Measurements from ENCODE around the gene PXT1. TPM values are rescaled to one million over a fixed set of nuclear protein-coding genes. Genes with fewer than 3 reads are reported as not detected.

Gene PXT1
- polyA plus RNA-seq, 1 donor from 2014 or later, result 0.24 TPM

DNA sequence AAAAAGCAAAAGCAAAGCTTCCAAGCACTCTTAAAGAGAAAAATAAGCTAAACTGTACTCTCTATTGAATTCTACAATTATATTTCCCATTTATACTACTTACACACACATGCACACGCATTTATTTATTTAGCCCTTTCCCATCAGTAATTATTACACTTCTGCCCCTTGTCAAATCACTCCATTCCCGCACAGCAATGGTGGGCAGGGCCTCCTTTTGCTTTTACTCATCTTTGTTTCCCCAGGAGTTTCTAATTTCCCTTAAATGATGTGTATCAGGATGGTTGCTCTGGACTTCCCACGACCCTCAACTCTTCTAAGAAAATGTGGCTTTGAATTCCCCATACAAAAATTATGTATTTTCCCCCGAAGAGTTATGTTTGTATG is 19.9 kb downstream of the PXT1 start:
- no peaks in the 10 kb centered on the region for H3K9me2 ChIP-seq (ENCODE audit: insufficient read depth, low read length)
- H3K4me2 ChIP-seq (ENCODE audit: low read length), result peak overlapping the region; percentile 69
- H3K4me3 ChIP-seq (ENCODE audit: low read length), result peak overlapping the region; percentile 64
- H3K9ac ChIP-seq (ENCODE audit: low read length), result peak overlapping the region; percentile 44
- peak overlapping the region; percentile 67 for H2AFZ ChIP-seq (ENCODE audit: low read depth, low read length)
- H4K20me1 ChIP-seq (ENCODE audit: insufficient read depth), result no peaks in the 10 kb centered on the region
- H3K27ac ChIP-seq (ENCODE audit: low read length), result peak overlapping the region; percentile 45
- no peaks in the 10 kb centered on the region for H3K36me3 ChIP-seq (ENCODE audit: insufficient read depth, low read length)
- H3K79me2 ChIP-seq (replicated peaks; ENCODE audit: insufficient read depth, low read length), result no peaks in the 10 kb centered on the region
- TF ChIP-seq MXI1 (conservative IDR thresholded peaks at IDR 0.05; ENCODE audit: poor library complexity, severe bottlenecking) (no peak), POLR2AphosphoS5 (IDR thresholded peaks at IDR 0.05) (no peak), EP300 (conservative IDR thresholded peaks at IDR 0.05; ENCODE audit: poor library complexity, severe bottlenecking) (no peak), EZH2 (IDR thresholded peaks at IDR 0.05; ENCODE audit: borderline replicate concordance, insufficient read depth, low read length, poor library complexity, severe bottlenecking) (no peak), TAF1 (IDR thresholded peaks at IDR 0.05; ENCODE audit: low read depth) (no peak), SMC3 (conservative IDR thresholded peaks at IDR 0.05; ENCODE audit: poor library complexity) (no peak), RAD21 (conservative IDR thresholded peaks at IDR 0.05) (no peak)
- TF ChIP-seq, protein P1, sequence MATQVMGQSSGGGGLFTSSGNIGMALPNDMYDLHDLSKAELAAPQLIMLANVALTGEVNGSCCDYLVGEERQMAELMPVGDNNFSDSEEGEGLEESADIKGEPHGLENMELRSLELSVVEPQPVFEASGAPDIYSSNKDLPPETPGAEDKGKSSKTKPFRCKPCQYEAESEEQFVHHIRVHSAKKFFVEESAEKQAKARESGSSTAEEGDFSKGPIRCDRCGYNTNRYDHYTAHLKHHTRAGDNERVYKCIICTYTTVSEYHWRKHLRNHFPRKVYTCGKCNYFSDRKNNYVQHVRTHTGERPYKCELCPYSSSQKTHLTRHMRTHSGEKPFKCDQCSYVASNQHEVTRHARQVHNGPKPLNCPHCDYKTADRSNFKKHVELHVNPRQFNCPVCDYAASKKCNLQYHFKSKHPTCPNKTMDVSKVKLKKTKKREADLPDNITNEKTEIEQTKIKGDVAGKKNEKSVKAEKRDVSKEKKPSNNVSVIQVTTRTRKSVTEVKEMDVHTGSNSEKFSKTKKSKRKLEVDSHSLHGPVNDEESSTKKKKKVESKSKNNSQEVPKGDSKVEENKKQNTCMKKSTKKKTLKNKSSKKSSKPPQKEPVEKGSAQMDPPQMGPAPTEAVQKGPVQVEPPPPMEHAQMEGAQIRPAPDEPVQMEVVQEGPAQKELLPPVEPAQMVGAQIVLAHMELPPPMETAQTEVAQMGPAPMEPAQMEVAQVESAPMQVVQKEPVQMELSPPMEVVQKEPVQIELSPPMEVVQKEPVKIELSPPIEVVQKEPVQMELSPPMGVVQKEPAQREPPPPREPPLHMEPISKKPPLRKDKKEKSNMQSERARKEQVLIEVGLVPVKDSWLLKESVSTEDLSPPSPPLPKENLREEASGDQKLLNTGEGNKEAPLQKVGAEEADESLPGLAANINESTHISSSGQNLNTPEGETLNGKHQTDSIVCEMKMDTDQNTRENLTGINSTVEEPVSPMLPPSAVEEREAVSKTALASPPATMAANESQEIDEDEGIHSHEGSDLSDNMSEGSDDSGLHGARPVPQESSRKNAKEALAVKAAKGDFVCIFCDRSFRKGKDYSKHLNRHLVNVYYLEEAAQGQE (IDR thresholded peaks at IDR 0.05; ENCODE audit: borderline replicate concordance), result no peak
- TF ChIP-seq, protein P2, sequence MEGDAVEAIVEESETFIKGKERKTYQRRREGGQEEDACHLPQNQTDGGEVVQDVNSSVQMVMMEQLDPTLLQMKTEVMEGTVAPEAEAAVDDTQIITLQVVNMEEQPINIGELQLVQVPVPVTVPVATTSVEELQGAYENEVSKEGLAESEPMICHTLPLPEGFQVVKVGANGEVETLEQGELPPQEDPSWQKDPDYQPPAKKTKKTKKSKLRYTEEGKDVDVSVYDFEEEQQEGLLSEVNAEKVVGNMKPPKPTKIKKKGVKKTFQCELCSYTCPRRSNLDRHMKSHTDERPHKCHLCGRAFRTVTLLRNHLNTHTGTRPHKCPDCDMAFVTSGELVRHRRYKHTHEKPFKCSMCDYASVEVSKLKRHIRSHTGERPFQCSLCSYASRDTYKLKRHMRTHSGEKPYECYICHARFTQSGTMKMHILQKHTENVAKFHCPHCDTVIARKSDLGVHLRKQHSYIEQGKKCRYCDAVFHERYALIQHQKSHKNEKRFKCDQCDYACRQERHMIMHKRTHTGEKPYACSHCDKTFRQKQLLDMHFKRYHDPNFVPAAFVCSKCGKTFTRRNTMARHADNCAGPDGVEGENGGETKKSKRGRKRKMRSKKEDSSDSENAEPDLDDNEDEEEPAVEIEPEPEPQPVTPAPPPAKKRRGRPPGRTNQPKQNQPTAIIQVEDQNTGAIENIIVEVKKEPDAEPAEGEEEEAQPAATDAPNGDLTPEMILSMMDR (IDR thresholded peaks at IDR 0.05; ENCODE audit: poor library complexity, severe bottlenecking), result no peak
- H3K27me3 ChIP-seq (ENCODE audit: insufficient read depth, low read depth, low read length), result no peaks in the 10 kb centered on the region
- H3F3A ChIP-seq (ENCODE audit: insufficient read depth, low read length, poor library complexity, severe bottlenecking), result no peaks in the 10 kb centered on the region
- no peaks in the 10 kb centered on the region for H3K9me3 ChIP-seq (ENCODE audit: low read length)

DNA sequence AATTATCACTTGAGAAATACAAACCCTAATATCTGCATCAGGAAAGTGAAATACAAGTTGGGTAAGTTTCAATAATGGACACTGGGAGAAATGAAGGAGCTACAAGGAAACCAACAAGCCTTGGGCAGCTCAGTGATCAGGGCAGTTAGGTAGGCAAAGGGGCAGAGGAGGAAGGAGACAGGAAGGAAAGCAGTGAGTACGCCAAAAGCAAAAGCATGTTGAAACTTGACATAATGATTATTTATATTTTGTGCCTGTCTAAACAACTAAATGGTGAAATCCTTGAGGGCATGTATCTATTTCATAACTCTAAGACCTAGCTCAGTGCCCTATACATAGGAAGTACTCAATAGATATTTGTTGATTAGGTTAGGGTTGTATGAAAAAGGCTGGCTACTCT is 23.3 kb downstream of the PXT1 start:
- Histone ChIP-seq H2AFZ (ENCODE audit: low read depth, low read length) (no peak overlapping the region), H3K9ac (ENCODE audit: low read length) (no peak overlapping the region), H3K27me3 (ENCODE audit: insufficient read depth, low read depth, low read length) (no peaks in the 10 kb centered on the region), H4K20me1 (ENCODE audit: insufficient read depth) (no peaks in the 10 kb centered on the region), H3K27ac (ENCODE audit: low read length) (no peak overlapping the region), H3K4me2 (ENCODE audit: low read length) (no peak overlapping the region), H3K36me3 (ENCODE audit: insufficient read depth, low read length) (no peaks in the 10 kb centered on the region), H3K79me2 (replicated peaks; ENCODE audit: insufficient read depth, low read length) (no peaks in the 10 kb centered on the region), H3K4me3 (ENCODE audit: low read length) (no peak overlapping the region), H3K9me3 (ENCODE audit: low read length) (no peaks in the 10 kb centered on the region), H3K9me2 (ENCODE audit: insufficient read depth, low read length) (no peaks in the 10 kb centered on the region), H3F3A (ENCODE audit: insufficient read depth, low read length, poor library complexity, severe bottlenecking) (no peaks in the 10 kb centered on the region)
- TF ChIP-seq, protein P1 (IDR thresholded peaks at IDR 0.05; ENCODE audit: borderline replicate concordance), result no peak
- TF ChIP-seq, protein P2 (IDR thresholded peaks at IDR 0.05; ENCODE audit: poor library complexity, severe bottlenecking), result no peak
- TF ChIP-seq EZH2 (IDR thresholded peaks at IDR 0.05; ENCODE audit: borderline replicate concordance, insufficient read depth, low read length, poor library complexity, severe bottlenecking), result no peak
- TF ChIP-seq SMC3 (conservative IDR thresholded peaks at IDR 0.05; ENCODE audit: poor library complexity), result no peak
- TF ChIP-seq TAF1 (IDR thresholded peaks at IDR 0.05; ENCODE audit: low read depth), result no peak
- no peak for TF ChIP-seq POLR2AphosphoS5 (IDR thresholded peaks at IDR 0.05)
- TF ChIP-seq MXI1 (conservative IDR thresholded peaks at IDR 0.05; ENCODE audit: poor library complexity, severe bottlenecking), result no peak
